Psoas muscle (tissue), 8 donors: ENCODE measurements around the gene KCNAB1. TPM values are rescaled to one million over a fixed set of nuclear protein-coding genes. Genes with fewer than 3 reads are reported as not detected.

ENCODE experiments used
- ATAC-seq, 4 donors: fragments of 200-7000 bp; cut with Tn5 transposase; one replicate each; pipeline ENCODE4 v1.9.1; 2020; ENCODE audit warnings: moderate library complexity in 3 of 4, mild to moderate bottlenecking in 2 of 4
- DNase-seq, 2 donors: peaks; one replicate each; pipeline ENCODE4 v3.0.0-alpha.2; 2020
- H3K27ac ChIP-seq: fragments of 200-600 bp; one replicate; pipeline ENCODE4 v1.8.0; 2022
- H3K27me3 ChIP-seq, 3 donors: fragments of 200-600 bp in 1 of 3; one replicate each; pipeline versions ENCODE4 v1.6.1 to v1.8.0; 2013 to 2022; ENCODE audit warnings: low read length in 2 of 3, mild to moderate bottlenecking in 2 of 3, moderate library complexity in 1 of 3; ENCODE audit not compliant: insufficient read depth in 3 of 3
- H3K36me3 ChIP-seq, 2 donors: fragments of 200-600 bp in 1 of 2; one replicate each; pipeline versions ENCODE4 v1.6.1 to v1.8.0; 2013 to 2022; ENCODE audit warnings: low read depth in 1 of 2, mild to moderate bottlenecking in 1 of 2, moderate library complexity in 1 of 2; ENCODE audit not compliant: insufficient read depth in 1 of 2
- H3K4me1 ChIP-seq: fragments of 200-600 bp; one replicate; pipeline ENCODE4 v1.8.0; 2022
- H3K4me3 ChIP-seq: fragments of 200-600 bp; one replicate; pipeline ENCODE4 v1.8.0; 2022; ENCODE audit warnings: mild to moderate bottlenecking
- H3K9me3 ChIP-seq: fragments of 200-600 bp; one replicate; pipeline ENCODE4 v1.8.0; 2022
- CTCF ChIP-seq: fragments of 200-600 bp; IDR thresholded peaks from one replicate; pipeline ENCODE4 v1.8.0; 2022; ENCODE audit warnings: antibody characterized with exemption
- WGBS, 3 donors: extraction: QIAGEN DNeasy Blood & Tissue Kit; methylation state at CpG; one replicate each; pipeline versions ENCODE4 v1.1.6 to v1.1.7; 2013; 5-methylcytosine and 5-hydroxymethylcytosine counted together
- intact Hi-C, 2 donors: fragments of 100-400 bp; cut with DNase I; formaldehyde crosslinking; loops; one replicate each; pipeline versions ENCODE4 v1.11.0 to v1.14.2; 2022
- polyA plus RNA-seq, 3 donors: library from polyadenylated mRNA; stranded (reverse); fragments of 200-250 nt; gene quantifications; one replicate each; pipeline ENCODE4 v1.2.3, GENCODE V29; 2013
- total RNA-seq, 4 donors: library from RNA; stranded (reverse); fragmentation: NEBNext Ultra II Directional in 2 of 4; extraction: Animal tissue kit (Norgen Biotek cat#: 25700) in 2 of 4; gene quantifications; one replicate each; pipeline versions ENCODE4 v1.2.1 to v1.2.4, GENCODE V29; 2021 to 2023
- donor health status: healthy with polysubstance abuse.
- donor health status: DM: no; HTN: no; CAD: no; lungs with moderate emphysema.
- donor health status: Bipolar disorder and iron deficiency.
- donor health status: healthy.
- donor health status: DM: yes; HTN: yes; CAD: no.
- donor health status: DM: no; HTN: no; CAD: no.
- donor health status: DM: no; HTN: no; CAD: no.
- donor health status: DM: yes; HTN: yes; CAD: no.

KCNAB1 gene
- total and polyA plus RNA-seq, 7 donors: 0.66 to 3.1 (median 0.91) TPM

DNA sequence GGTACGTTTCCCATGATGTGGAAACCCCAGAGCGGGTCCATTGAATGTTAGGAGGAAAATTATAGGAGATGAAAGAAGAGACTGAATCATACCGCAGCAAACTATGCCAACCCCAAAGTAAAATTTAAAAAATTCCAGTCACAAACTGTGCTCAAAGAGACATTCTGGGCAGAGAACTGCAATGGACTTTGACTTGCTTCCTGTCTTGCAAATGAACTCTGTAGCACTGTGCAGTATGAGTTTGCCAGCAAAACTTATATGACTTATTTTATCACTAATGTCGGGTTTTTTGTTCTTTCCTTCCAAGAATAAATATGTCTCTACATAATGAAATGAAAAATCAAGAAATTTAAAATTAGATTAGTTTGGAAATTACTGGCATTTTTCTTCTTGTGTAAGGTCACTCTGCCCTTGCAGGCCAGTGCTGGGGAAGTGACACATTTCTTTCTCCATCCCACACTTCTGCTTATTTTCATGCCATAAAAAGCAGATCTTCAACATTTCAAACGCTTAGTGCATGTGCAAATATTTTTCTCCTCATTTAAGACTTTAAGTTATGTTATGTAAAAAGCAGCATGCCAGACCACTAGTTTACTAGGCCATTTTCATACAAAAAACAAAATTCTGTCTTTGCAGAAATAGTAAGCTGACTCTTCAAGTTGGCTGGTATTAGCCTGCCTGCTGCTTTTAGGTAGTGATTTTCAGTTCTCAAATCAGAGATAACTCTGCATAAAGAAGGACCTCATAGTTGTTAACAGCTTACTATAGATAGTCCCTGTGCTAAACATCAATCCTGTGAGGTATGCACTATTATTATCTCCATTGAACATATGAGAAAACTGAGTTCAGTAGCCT is 466.8 kb downstream of the KCNAB1 start:
- intact Hi-C loops: no loop called here
- 59 to 74% (median 72%) methylated on average over 5 of the region's 5 CpGs for WGBS, 3 donors
- no peaks in the 10 kb centered on the region for H3K36me3 ChIP-seq
- peaks cover 13% of the 10 kb centered on the region for H3K4me1 ChIP-seq
- DNase-seq: no peak
- TF ChIP-seq CTCF: no peak
- no peak overlapping the region for H3K4me3 ChIP-seq
- H3K27ac ChIP-seq: no peak overlapping the region
- peak in 3 of 4 donors; percentile 40 to 80 (median 59) for ATAC-seq
- H3K27me3 ChIP-seq: no peaks in the 10 kb centered on the region
- H3K9me3 ChIP-seq: no peaks in the 10 kb centered on the region

- no peak overlapping the region for H3K4me3 ChIP-seq
- H3K4me1 ChIP-seq: peaks cover 13% of the 10 kb centered on the region
- intact Hi-C loops: no loop called here
- H3K9me3 ChIP-seq: no peaks in the 10 kb centered on the region
- no peak for TF ChIP-seq CTCF
- no peaks in the 10 kb centered on the region for H3K27me3 ChIP-seq
- ATAC-seq (no peak), DNase-seq (no peak)
- H3K36me3 ChIP-seq: no peaks in the 10 kb centered on the region
- H3K27ac ChIP-seq: no peak overlapping the region
- 28 to 48% (median 39%) methylated on average over 1 of the region's 1 CpG for WGBS, 3 donors
Observed at GRCh38 chr3:156587760-156588069, 467.3 kb downstream of the KCNAB1 start.

Other genes starting within 250 kb of the KCNAB1 start
- gene GMPS, start 249.9 kb upstream of the KCNAB1 start, total RNA-seq: 10 to 100 TPM; 24.7 to 31.3 (median 28.3) TPM
- 10 to 100 TPM; 20.8 to 29.5 (median 27.8) TPM for gene GMPS, start 249.9 kb upstream of the KCNAB1 start, polyA plus RNA-seq